ENCODE results near the gene CUX1. TPM values are rescaled to one million over a fixed set of nuclear protein-coding genes. Genes with fewer than 3 reads are reported as not detected.

Gene CUX1
- total RNA-seq, 4 donors from 2014 or later, result 93.8 to 156 (median 112) TPM

DNA sequence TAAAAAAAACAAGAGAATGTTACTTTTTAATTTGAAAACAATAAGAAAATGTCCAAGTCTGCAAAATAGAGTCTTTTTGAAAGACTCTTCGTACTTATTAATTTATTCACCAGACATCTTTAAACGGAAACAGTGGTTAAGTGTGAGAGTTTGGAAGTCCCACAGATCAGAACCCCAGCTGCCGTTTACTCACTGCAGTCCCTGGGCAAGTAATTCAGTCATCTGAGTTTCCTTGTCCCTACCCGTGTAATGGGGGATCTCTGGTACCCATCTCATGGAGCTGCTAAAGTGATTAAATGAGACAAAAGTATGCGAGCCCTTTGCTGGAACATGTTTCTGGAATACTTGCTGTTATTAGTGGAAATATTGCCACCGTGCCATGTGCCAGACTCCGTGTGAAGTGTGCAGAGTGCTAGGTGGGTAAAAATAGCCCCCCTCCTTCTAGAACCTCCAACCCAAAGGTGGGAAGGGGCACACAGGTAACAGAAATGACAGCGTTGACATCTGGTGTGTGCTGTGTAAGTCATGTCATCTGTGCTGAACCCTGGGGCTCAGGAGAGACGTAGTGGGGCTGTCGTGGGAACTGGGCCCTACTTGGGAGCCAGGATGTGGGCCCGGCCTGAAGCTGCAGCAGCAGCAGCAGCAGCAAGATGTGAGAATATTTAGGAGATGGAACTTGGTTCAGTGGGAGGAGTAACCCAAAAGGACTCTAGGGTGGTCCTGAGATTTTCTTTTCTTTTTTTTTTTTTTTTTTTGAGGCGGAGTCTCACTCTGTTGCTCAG lies 140.5 kb downstream of the CUX1 start:
- Histone ChIP-seq H3K27me3 (no peaks in the 10 kb centered on the region), H3K4me3 (replicated peaks in 1 of 3) (no peak overlapping the region), H3K4me1 (peaks cover 0 to 3% of the 10 kb centered on the region in 2 donors), H3K36me3 (no peaks in the 10 kb centered on the region), H3K9me3 (no peaks in the 10 kb centered on the region), H3K27ac (no peak overlapping the region)
- WGBS, 2 donors, result 91 to 93% methylated on average over 12 of the region's 12 CpGs
- no peak for DNase-seq
- no peak for TF ChIP-seq POLR2A (IDR thresholded peaks at IDR 0.05)
- TF ChIP-seq, protein P1, sequence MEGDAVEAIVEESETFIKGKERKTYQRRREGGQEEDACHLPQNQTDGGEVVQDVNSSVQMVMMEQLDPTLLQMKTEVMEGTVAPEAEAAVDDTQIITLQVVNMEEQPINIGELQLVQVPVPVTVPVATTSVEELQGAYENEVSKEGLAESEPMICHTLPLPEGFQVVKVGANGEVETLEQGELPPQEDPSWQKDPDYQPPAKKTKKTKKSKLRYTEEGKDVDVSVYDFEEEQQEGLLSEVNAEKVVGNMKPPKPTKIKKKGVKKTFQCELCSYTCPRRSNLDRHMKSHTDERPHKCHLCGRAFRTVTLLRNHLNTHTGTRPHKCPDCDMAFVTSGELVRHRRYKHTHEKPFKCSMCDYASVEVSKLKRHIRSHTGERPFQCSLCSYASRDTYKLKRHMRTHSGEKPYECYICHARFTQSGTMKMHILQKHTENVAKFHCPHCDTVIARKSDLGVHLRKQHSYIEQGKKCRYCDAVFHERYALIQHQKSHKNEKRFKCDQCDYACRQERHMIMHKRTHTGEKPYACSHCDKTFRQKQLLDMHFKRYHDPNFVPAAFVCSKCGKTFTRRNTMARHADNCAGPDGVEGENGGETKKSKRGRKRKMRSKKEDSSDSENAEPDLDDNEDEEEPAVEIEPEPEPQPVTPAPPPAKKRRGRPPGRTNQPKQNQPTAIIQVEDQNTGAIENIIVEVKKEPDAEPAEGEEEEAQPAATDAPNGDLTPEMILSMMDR (IDR thresholded peaks at IDR 0.05), result no peak
- intact Hi-C loops (cut with DNase I), result no loop called here

DNA sequence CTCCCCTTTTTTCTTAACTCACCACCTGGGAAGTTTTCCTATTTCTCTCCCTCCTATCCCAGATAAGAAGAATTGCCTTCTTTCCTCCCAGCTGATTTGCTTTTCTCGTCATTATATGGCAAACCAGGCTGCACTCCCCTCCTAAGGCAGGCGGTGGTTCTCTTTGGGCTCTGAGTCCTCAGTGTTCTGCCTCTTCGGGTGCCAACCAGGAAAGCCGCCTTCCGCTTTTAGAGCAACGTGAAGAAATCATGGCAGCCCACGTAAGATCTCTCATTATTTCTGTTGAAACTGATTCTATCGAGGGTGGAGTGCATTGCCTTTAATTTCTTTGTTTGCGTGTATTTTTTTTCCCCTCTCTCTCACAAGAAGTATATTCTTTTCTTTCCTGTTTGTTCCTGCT lies 141.9 kb downstream of the CUX1 start:
- H3K27me3 ChIP-seq, result no peaks in the 10 kb centered on the region
- no peaks in the 10 kb centered on the region for H3K9me3 ChIP-seq
- 93% methylated on average over 9 of the region's 9 CpGs for WGBS, 2 donors
- H3K27ac ChIP-seq, result no peak overlapping the region
- TF ChIP-seq POLR2A (IDR thresholded peaks at IDR 0.05), result no peak
- peaks cover 0 to 3% of the 10 kb centered on the region in 2 donors for H3K4me1 ChIP-seq
- no peaks in the 10 kb centered on the region for H3K36me3 ChIP-seq
- DNase-seq, result no peak
- no peak overlapping the region for H3K4me3 ChIP-seq (replicated peaks in 1 of 3)
- intact Hi-C loops (cut with DNase I), result no loop called here

DNA sequence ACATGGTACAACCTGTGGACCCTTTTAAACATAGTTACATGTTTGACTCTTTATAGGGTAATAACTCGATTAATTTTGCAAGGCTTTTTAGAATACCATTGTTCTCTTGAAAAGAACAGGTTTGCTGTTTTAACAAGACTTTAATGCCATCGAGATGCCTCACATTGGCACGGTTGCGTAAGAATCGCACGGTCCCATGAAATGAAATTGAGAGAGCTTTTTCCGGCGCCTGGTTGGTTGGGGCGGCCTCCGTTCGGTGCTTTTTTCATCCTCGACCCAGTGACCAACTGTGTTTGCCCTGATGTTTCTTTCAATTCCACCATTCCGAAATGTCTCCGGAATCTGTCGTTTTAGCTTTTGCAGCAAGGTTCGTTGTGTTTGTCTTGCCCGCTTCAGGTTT lies 142.4 kb downstream of the CUX1 start:
- Histone ChIP-seq H3K9me3 (no peaks in the 10 kb centered on the region), H3K4me3 (replicated peaks in 1 of 3) (no peak overlapping the region), H3K4me1 (peaks cover 0 to 3% of the 10 kb centered on the region in 2 donors), H3K36me3 (no peaks in the 10 kb centered on the region), H3K27ac (no peak overlapping the region), H3K27me3 (no peaks in the 10 kb centered on the region)
- WGBS, 2 donors, result 93 to 95% methylated on average over 17 of the region's 17 CpGs
- no peak for DNase-seq
- intact Hi-C loops (cut with DNase I), result no loop called here
- TF ChIP-seq, protein P1 (IDR thresholded peaks at IDR 0.05), result no peak
- TF ChIP-seq POLR2A (IDR thresholded peaks at IDR 0.05), result no peak

DNA sequence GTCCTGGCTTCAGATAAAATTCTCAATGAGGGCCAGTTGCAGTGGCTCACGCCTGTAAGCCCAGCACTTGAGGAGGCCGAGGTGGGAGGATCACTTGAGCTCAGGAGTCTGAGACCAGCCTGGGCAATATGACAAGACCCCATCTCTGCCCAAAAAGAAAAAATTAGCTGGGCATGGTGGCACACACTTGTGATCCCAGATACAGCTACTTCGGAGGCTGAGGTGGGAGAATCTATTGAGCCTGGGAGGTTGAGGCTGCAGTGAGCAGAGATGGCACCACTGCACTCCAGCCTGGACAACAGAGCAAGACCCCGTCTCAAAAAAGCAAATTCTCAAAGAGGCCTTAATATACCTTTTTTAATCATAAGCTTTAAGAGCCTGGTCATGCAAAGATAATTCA lies 142.9 kb downstream of the CUX1 start:
- WGBS, 2 donors, result 98 to 100% methylated on average over 4 of the region's 4 CpGs
- no peaks in the 10 kb centered on the region for H3K9me3 ChIP-seq
- H3K36me3 ChIP-seq, result no peaks in the 10 kb centered on the region
- TF ChIP-seq POLR2A (IDR thresholded peaks at IDR 0.05), result no peak
- TF ChIP-seq, protein P1 (IDR thresholded peaks at IDR 0.05), result no peak
- no peak overlapping the region for H3K27ac ChIP-seq
- H3K27me3 ChIP-seq, result no peaks in the 10 kb centered on the region
- DNase-seq, result no peak
- intact Hi-C loops (cut with DNase I), result no loop called here
- H3K4me1 ChIP-seq, result peaks cover 0 to 3% of the 10 kb centered on the region in 2 donors
- no peak overlapping the region for H3K4me3 ChIP-seq (replicated peaks in 1 of 3)

DNA sequence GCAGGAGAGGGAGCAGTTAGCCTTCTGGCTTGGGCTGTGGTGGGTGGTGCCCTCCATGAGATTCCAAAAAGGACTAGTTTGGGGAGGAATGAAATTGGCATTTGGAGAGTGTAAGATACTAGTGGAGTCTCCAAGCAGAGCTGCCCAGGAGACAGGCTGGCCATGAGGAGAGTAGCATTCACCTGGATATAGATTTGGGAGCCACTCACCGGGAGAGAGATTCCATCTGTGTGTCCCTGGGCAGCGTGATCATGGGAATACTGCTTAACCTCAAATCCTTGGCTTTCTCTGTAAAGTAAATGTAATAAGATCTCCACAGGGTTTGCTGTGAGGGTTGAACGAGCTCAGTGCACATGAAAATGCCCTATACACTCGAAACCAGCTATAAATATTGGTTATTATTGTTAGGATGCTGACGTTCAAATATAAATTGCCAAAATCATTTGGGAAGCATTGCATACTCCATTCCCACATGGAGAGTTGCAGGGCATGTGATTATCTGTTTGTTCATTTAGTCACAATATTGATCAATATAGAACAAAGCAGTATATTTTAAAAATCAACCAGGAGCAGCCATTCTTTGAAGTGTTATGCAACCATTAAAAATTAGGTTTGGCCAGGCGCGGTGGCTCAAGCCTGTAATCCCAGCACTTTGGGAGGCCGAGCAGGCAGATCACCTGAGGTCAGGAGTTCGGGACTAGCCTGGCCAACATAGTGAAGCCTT lies 143.7 kb downstream of the CUX1 start:
- no peaks in the 10 kb centered on the region for H3K9me3 ChIP-seq
- no peak overlapping the region for H3K4me3 ChIP-seq (replicated peaks in 1 of 3)
- peaks cover 0 to 3% of the 10 kb centered on the region in 2 donors for H3K4me1 ChIP-seq
- WGBS, 2 donors, result 80 to 86% methylated on average over 9 of the region's 9 CpGs
- intact Hi-C loops (cut with DNase I), result no loop called here
- no peaks in the 10 kb centered on the region for H3K36me3 ChIP-seq
- H3K27me3 ChIP-seq, result no peaks in the 10 kb centered on the region
- H3K27ac ChIP-seq, result no peak overlapping the region
- TF ChIP-seq, protein P1 (IDR thresholded peaks at IDR 0.05), result no peak
- no peak for TF ChIP-seq POLR2A (IDR thresholded peaks at IDR 0.05)
- DNase-seq, result no peak
